HuH-7 (cell line): ENCODE measurements around the gene SPECC1.
"Not testable (repeated sequence)": the region's sequence is repeated elsewhere in the genome, so short reads cannot be mapped to it uniquely, and the experiment has no call there.

Experiments used
- DNase-seq: peaks from one replicate; pipeline ENCODE4 v3.0.0; 2011; ENCODE audit warnings: low spot score

Gene SPECC1

DNA sequence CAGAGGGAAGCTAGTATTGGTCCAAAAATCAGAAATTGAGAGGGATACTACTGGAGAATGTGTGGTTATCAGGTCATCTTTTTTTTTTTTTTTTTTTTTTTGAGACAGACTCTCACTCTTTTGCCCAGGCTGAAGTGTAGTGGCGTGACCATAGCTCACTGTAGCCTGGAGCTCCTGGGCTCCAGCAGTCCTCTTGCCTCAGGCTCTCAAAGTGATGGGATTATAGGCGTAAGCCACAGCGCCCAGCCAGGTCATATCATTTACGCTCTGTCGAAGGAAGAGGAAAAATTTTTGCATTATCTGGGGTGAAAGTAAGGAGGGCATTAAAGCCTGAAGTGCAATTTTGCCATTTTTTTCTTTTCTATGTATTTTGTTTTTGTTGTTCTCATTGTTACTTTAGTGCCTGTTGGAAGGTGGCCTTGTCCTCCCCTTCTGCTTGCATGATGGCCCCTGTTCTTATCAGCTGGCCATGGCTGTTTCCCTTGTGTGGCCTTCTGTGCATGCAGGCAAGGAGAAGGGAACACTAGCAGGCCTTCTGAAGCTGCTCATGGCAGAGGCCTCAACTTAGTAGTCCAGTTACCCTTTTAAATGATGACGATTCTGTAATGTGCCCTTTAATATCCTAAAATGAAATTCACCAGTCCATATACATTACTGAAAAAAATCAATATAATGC lies 118.3 kb downstream of the SPECC1 start:
- no peak for DNase-seq

DNA sequence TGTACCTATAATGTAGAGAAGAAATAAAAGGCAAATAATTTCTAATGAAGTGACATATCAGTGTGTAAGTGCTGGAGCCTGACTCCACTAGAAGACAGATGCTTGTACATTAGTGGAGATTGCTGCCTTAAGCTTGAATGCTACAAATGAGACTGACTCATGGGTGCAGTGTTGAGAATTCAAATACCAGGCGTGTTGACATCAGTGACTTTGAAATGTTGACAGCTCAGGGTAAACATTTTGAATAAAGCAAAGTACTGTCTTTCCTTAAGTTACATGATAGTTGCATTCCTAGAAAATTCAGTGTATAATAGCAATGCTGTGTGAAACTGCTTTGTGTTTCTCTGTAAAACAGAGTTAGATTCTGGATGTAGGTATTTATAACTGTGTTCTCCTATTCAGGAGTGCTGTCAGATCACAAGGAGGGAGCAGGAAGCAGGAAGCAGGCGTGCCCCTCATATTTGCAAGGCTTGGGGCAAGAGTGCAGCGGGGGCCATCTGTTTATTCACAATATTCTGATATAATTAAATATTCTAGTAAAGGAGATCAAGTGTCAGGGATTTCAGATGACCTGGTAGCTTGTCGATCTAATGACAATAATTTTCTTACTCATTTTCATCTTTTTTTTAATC lies 119.0 kb downstream of the SPECC1 start:
- DNase-seq, result no peak

DNA sequence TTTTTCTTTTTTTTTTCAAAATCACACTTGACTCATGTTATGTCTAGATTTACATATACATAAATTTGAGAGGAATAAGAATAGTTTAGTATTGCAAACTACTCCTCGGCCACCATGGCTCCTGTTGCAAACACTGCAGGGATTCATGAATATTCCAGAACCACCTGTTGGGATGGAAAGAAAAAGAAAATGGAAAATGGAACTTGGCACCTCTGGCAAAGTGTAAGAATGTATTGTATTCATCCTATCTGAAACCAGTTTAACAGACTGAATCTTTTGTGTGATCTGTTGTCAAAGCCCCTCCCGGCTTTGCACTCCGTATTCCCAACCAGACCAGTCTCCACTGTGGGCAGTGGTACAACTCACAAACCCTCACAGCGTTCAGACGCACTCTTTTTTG lies 124.4 kb downstream of the SPECC1 start:
- DNase-seq, result no peak

DNA sequence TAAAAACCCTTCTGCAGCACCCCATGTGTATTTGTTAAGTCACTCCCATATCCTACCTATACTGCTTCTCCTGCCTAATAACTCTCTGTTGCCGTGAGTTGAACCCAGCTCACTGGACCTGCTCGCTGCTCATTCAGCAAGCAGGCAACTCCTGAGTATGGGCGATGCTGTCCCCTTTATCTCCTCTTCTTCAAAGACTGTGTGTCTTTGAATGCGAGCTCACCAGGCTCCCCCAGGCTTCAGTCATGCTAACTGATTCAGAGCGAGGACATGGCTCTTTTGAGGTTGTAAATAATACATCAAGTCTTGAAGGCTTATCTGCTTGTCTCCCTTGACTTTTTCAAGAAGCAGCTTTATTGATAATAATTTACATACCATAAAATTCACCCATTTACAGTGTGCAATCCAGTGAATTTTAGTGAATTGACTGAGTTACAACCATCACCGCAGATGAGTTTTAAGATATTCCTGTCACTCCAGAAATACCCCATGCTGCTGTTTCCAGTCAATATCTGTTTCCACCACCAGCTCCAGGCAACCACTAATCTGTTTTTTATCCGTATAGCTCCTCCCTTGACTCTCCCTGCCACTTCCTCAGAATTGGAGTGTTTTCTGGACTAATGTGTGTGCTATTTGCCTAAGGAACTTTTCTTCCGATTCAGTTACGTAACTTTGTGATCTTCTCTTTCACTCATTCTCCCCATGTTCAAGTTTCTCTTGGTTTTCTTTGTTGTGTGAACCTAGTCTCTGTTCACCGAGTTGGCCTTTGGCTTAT lies 132.2 kb downstream of the SPECC1 start:
- DNase-seq, result no peak

DNA sequence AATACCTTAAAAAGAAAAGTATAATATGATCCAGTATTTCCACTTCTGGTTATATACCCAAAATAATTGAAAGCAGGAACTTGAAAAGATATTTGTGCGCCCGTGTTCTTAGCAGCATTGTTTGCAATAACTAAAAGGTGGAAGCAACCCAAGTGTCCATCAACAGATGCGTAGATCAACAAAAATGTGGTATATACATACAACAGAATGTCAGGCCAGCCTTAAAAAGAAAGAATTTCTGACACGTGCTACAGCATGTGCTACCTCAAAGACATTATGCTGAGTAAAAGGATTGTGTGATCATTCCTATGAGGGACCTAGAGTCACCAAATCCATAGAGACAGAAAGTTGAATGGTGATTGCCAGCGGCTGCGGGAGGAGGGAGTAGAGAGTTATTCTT lies 133.1 kb downstream of the SPECC1 start:
- no peak for DNase-seq

DNA sequence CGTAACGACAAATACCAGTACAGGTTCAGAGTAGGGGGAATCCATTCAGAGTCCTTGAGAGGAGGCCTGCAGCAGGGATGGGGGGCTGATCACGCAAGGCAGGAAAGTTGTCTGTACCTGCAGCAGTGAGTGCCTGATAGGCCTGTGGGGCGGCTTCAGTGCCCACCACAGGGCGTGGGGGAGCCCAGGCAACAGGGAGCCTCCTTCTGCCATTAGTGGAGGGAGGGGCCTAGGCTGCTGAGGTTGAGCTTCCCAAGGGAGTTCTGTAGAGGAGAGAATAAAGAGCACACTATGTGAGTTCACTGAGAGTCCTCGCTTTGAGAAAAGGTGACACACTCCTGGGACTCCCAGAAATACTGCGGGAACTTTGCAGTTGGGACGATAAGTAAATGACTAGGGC lies 134.6 kb downstream of the SPECC1 start:
- no peak for DNase-seq

DNA sequence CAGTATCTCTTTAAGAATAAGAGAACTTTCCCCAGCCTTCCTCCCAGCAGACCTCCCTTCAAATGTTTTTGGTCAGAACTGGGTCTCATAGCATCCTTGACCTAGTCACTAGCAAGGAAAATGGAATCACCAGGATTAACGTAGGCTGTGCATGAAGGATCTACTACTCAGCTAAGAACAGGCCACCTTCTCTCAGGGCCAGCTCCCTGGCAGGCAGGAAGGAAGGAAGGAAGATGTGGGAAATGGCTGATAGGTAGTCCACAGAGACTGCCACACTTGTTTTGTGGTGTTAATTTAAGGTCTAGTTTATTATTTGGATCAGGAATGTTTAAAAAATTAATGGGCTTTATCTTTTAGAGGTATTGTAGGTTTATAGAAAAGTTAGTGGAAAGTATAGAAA lies 136.4 kb downstream of the SPECC1 start:
- no peak for DNase-seq

DNA sequence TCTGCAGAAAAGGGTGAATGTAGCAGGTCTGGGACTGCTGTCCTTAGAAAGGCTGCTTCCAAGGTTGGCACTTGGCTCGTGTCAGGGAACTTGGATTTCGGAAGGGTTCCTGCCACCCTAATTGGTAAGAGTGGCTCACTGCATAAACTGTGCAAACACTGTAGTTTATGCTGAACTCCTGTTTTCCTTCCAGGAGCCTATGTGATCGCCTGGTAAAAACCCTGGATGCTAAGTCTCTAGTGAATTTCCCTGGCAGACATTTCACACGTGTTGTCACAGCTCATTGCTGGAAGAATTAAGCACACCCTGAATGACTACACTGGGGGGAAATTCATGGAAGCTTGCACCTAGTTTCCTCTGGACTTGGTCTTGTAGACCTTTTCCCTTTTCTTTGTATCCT lies 140.1 kb downstream of the SPECC1 start:
- DNase-seq, result no peak

DNA sequence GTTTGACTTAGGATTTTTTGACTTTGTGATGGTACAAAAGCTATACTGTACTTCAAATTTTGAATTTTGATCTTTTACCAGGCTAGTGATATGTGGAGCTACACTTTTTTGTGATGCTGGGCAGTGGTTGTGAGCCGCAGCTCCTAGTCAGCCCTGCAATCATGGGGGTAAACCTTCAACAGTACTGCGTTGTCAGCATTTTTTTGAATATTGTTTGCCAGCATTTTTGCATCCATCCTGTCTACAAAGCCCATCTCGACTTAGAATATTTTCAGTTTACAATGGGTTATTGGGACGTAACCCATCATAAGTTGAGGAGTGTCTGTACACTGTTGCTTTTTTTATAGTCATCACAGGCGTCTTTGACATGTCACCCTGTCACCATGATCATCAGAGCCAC lies 142.0 kb downstream of the SPECC1 start:
- no peak for DNase-seq

DNA sequence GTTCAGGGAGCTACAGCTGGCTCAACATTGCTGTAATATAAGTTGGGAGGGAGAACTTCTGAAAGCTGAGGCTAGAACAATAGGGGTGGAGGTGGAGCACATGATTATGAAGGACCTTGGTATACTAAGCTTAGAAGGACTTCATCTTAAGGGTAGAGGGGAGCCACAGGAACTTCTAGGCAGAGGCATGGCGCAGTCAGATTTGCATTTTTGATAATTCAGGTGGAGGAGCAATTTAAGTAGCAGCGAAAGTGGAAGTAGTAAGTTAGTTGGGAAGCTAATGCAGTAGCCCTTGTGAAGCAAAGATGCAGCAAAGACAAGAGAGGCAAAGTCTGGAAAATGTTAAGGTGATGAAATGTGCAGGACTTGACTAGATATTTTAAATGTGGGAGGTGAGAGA lies 144.1 kb downstream of the SPECC1 start:
- no peak for DNase-seq

DNA sequence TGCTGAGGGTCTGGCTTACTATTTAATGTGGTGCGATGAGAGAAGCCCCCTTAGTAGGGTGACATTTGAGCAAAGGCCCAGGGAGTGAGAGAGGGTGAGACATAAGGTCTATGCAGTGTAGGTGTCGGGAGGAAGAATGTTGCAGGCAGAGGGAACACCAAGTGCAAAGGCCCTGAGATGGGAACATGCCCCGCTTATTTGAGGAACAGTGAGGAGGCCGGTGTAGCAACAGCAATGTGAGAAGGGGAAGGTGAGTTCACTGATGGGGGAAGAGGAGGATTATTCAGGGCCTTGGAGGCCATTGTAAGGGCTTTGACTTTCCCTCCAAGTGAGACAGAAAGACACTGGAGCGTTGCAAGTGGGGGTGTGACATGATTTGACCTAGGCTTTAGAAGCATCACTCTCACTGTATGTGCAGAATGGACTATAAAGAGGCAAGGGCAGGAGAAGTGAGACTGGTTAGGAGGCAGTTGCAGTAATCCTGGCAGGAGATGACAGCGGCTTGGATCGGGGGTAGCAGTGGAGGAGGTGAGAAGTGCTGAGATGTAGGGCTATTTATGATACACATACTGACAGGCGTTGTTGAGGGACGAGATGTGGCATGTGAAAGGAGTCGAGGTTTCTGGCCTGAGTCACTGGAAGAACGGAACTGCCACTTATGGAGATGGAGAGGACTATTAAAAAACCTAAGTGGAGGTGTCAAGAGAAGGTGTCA lies 145.3 kb downstream of the SPECC1 start:
- no peak for DNase-seq

DNA sequence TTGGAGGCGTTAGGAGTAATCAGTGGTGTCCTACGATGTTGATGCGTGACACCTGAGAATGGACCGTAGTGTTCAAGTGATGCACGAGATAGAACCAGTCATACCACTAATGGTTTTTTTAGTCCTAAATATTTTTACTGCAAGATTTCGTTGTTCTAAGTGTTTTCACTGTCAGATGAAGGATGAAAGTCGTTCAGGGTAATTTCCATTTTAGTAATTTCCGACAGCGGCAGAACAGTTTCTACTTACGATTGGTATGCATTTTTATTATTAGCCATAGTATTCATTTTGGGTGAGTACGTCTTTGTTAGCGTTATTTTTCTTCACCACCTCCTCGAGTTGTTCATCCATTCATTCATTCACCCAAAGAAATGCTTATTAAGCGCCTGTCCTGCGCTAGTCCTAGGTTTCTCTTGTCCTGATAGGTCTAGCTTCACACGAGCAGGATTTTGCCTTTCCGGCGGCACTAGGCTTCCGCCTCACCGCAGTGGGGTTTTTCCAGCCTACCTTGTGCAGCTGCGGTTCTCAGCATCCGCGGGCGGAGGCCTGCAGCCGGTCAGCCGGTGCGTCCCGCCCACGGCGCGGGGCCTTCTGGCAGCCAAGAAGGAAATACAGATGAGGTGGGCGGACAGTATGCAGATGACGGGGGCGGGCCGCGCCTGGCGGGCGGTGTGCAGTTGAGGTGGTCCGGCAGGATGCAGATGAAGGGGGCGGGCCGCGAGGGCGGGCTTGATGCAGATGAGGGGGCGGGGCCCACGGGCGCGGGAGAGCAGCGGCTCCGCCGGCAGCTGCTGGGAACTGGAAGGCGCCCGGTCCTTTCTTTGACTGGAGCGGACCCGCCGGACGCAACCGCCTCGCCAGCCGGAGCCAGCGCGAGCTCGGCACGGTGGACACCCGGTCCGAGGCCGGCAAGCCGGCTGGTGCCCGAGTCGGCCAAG lies 146.4 kb downstream of the SPECC1 start:
- peak; percentile 68 for DNase-seq

DNA sequence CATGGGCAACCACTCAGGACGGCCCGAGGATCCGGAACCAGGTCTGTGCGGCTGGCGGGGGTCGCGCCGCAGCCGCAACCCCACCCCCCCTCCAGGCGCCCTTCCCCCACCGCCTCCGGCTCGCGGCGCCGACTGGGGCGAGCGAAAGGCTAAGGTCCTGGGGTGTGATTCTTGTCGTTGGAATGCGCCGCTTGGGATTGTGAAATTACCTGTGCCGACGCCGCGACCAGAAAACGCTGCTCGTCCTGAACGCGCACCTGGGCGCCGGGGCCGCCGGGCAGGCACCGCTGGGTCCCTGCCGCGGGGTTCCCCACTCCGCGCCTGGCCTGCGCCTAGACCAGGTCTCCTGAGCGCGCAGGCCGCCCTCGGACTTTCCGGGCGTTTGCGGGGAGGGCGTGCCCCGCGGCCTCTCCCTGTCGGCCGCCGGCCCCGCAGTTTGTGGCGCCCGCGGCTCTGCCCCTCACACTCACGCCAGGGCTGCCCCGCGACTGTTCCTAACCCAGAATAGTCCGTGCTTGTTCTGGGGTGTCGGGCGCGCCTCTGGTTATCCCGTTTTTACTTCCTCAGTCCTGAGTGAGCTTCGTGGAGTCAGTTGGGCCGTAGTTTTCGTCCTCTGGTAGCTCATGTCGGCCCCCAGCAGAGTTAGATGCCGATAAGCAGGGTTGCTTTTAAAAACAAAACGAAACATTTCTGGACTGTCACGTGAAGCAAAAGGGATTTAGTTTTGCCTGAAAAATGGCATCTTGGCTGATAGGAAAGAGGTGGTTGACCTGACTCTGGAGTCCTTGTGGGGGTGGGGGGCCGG lies 147.2 kb downstream of the SPECC1 start:
- peak; percentile 18 for DNase-seq

DNA sequence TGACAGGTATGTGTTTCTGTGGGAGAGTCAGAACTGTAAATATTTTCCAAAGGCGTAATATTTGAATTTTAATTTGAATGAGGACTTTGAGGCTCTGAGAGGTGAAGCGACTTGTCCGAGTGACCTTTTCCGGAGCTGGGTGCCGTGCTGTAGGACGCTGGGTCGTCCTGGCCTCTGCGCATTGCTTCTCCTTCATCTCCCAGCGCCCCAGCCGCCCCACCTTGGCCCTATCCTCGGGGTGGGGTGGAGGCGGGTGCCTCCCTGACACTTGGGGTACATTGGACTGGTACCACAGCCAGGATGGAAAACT lies 147.8 kb downstream of the SPECC1 start:
- no peak for DNase-seq

DNA sequence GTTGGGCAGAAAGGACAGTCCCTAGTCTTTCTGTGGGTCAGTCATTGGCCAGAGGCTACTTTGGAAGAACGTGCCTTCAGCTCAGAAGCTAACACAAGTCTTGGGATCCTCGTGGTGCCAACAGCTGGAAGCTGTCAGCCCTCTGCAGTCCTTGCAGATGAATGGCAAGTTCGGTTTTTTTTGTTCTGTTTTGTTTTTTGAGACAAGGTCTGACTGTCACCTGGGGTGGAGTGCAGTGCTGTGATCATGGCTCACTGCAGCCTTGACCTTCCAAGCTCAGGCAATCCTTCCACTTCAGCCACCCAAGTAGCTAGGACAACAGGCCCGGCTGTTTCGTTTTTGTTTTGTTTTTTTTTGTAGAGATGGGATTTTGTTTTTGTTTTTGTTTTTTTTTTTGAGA lies 149.4 kb downstream of the SPECC1 start:
- no peak for DNase-seq

DNA sequence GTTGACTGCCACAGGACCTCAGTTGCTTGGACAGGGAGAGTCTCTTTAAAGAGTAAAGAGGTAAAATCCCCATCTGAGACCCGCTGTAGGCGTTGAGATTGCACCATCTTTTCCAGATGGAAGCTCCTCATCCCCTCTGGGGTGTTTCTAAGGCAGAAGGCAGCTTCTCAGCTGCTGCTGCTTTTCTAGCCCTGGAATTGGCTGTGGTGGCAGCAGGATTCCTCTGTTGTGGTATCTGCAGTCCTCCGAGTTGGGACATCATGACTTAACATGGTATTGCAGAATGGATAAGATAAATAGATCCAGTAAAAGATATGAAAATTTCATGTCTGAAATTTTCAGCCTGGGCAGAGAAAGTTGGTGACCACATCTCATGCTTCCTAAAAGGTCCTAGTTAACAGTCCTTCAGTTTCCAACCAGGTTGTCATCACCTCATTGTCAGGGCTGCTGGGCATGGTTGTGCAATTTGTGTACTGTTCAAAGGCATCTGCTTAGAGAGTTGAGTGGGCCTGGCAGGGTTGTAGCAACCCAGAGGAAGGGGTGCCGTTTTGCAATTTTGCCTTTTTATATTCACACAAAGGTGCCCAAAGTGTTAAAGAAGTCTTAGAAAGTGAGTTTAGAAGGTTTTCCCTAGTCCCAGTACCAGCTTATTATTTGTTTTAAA lies 150.4 kb downstream of the SPECC1 start:
- DNase-seq, result no peak

DNA sequence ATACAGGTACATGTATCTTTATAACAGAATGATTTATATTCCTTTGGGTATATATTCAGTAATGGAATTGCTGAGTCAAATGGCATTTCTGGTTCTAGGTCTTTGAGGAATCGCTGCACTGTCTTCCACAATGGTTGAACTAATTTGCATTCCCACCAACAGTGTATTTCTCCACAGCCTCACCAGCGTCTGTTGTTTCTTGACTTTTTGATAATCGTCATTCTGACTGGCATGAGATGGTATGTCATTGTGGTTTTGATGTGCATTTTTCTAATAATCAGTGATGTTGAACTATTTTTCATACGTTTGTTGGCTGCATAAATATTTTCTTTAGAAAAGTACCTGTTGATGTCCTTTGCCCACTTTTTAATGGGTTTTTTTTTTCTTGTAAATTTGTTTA lies 156.4 kb downstream of the SPECC1 start:
- not testable (repeated sequence) for DNase-seq

DNA sequence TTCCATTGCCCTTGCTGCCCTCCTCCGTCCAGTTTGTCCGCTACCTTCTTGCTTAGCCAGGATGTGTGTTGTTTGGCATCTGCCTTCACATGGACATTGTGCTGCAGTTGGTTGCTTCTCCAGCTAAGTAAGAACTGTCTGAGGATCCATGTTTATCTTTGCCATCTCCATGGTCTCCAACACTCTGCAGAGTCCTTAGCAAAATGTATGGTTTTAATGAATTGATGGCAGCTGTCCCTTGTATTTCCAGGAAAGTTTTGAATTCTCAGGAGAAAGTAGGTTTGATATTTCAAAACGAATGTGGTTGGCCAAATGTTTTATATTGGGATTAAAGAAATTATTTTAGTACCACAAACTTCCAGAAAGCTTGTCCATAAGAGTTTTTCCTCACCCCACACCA lies 160.9 kb downstream of the SPECC1 start:
- no peak for DNase-seq

DNA sequence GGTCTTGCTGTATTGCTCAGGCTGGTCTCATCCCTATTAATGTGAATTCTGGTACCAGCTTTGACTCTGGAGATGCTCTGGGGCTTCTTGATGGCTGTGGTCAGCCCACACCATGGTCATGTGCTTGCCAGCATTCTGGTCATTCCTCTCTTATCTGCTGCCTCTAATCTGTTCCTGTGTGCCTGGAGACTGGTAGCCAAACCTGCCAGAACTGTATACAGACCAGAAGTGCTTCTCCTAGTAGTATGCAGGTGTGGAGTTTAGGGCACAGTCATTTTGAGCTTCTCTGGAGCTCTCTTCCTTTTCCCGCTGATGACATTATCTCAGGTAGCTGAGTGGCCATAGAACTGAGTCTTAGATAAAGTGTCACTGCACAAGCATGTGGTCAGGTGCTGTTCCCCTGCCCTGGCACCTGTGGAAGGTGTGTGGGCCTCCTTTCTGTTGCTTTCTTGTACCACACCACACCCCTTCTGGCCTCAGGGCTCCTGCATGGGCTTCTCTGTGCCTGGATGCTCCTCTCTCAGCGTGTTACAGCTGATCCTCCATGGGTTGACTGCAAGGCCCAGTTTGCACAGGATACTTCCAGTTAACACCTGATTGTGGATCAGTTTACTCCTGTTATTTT lies 162.7 kb downstream of the SPECC1 start:
- no peak for DNase-seq

DNA sequence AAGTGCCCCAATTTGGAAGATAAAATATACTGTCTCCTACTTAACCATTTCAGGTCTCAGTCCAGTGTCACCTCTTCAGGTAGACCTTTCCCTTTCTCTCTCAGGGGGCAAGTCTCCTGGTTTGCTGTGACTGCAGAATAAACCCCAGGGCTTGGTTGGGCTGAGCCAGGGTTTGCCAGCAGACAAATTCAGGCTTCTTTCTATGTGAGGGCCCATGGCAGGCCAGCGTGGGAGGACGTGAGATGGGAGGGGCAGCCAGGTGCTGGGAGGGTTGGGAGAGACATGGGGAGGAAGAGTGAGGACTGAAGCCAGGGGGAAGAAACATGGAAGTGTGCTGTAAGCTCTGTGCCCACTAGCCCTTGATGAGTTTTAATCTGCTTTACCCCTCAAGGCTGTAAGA lies 163.2 kb downstream of the SPECC1 start:
- no peak for DNase-seq
